ENCODE data around the gene PKN3.

- TF ChIP-seq CTCF (IDR thresholded peaks at IDR 0.05; ENCODE audit: low read depth, low read length, missing input control): no peak
- TF ChIP-seq GABPA (IDR thresholded peaks at IDR 0.05 in 1 of 2, conservative IDR thresholded peaks at IDR 0.05 in 1 of 2): no peak
- TF ChIP-seq, protein P1, sequence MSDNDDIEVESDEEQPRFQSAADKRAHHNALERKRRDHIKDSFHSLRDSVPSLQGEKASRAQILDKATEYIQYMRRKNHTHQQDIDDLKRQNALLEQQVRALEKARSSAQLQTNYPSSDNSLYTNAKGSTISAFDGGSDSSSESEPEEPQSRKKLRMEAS (IDR thresholded peaks at IDR 0.05): no peak
- TF ChIP-seq REST (IDR thresholded peaks at IDR 0.05): no peak
- no peak for TF ChIP-seq RAD21 (IDR thresholded peaks at IDR 0.05)
- TF ChIP-seq RXRA (IDR thresholded peaks at IDR 0.05): no peak
- no peak for TF ChIP-seq SP1 (IDR thresholded peaks at IDR 0.05)
Measured at GRCh38 chr9:128657796-128658195, 44.5 kb upstream of the PKN3 start.

All from liver (tissue), 3 donors.